GM23248 (cell line): ENCODE data around the gene ZNF557. TPM values are rescaled to one million over a fixed set of nuclear protein-coding genes. Genes with fewer than 3 reads are reported as not detected.

Experiments used
- DNase-seq: peaks from one replicate; pipeline ENCODE4 v3.0.0-alpha.2; 2015
- H2AFZ ChIP-seq: fragments of 200-600 bp; sonication (generic); 2 replicates; pipeline ENCODE4 v1.6.1; 2016; ENCODE audit warnings: antibody characterized with exemption
- H3F3A ChIP-seq: fragments of 200-600 bp; sonication (generic); 2 replicates; pipeline ENCODE4 v1.6.1; 2016; ENCODE audit warnings: mild to moderate bottlenecking, antibody characterized with exemption, mixed run types; ENCODE audit not compliant: insufficient read depth
- H3K27ac ChIP-seq: fragments of 200-600 bp; sonication (generic); 2 replicates; pipeline ENCODE4 v1.5.1; 2016; ENCODE audit warnings: mild to moderate bottlenecking
- H3K27me3 ChIP-seq: fragments of 200-600 bp; sonication (generic); replicated peaks from 2 replicates; pipeline ENCODE4 v1.6.1; 2016; ENCODE audit warnings: mild to moderate bottlenecking; ENCODE audit not compliant: insufficient read depth
- H3K36me3 ChIP-seq: fragments of 200-600 bp; sonication (generic); 2 replicates; pipeline ENCODE4 v1.6.1; 2016; ENCODE audit warnings: low read depth, mild to moderate bottlenecking
- H3K4me1 ChIP-seq: fragments of 200-600 bp; sonication (generic); 2 replicates; pipeline ENCODE4 v1.6.1; 2016; ENCODE audit warnings: mild to moderate bottlenecking; ENCODE audit not compliant: insufficient read depth
- H3K4me2 ChIP-seq: fragments of 200-600 bp; sonication (generic); one replicate; pipeline ENCODE4 v1.6.1; 2016; ENCODE audit warnings: mild to moderate bottlenecking; ENCODE audit not compliant: unreplicated experiment
- H3K4me3 ChIP-seq: fragments of 200-600 bp; sonication (generic); 2 replicates; pipeline ENCODE4 v1.5.1; 2016; ENCODE audit warnings: mild to moderate bottlenecking
- H3K79me2 ChIP-seq: fragments of 200-600 bp; sonication (generic); 2 replicates; pipeline ENCODE4 v1.6.1; 2016; ENCODE audit warnings: mild to moderate bottlenecking; ENCODE audit not compliant: insufficient read depth
- H3K9ac ChIP-seq: fragments of 200-600 bp; sonication (generic); 2 replicates; pipeline ENCODE4 v1.6.1; 2016; ENCODE audit warnings: mild to moderate bottlenecking
- H3K9me2 ChIP-seq: fragments of 200-600 bp; sonication (generic); 2 replicates; pipeline ENCODE4 v1.6.1; 2016; ENCODE audit warnings: mixed run types, mild to moderate bottlenecking, moderate library complexity; ENCODE audit not compliant: insufficient read depth
- H3K9me3 ChIP-seq: fragments of 200-600 bp; sonication (generic); one replicate; pipeline ENCODE4 v1.6.1; 2017; ENCODE audit warnings: low read depth
- H4K20me1 ChIP-seq: fragments of 200-600 bp; sonication (generic); 2 replicates; pipeline ENCODE4 v1.6.0; 2016; ENCODE audit not compliant: insufficient read depth
- EZH2 ChIP-seq: fragments of 200-600 bp; sonication (generic); IDR thresholded peaks from 2 replicates; pipeline ENCODE4 v1.6.1; 2018; ENCODE audit warnings: antibody characterized with exemption, mild to moderate bottlenecking; ENCODE audit not compliant: insufficient read depth, poor library complexity, severe bottlenecking
- EZH2phosphoT487 ChIP-seq: fragments of 200-600 bp; sonication (generic); IDR thresholded peaks from 2 replicates; pipeline ENCODE4 v1.6.1; 2018; ENCODE audit warnings: antibody characterized with exemption, moderate library complexity, mild to moderate bottlenecking, low read depth; ENCODE audit not compliant: insufficient read depth
- WGBS, 2 experiments: methylation state at CpG; one replicate each; pipeline ENCODE4 v1.1.6; 2015 to 2017; ENCODE audit warnings: low lambda C conversion rate in 2 of 2, low coverage in 1 of 2; ENCODE audit errors: missing lambda C conversion rate in 2 of 2; 5-methylcytosine and 5-hydroxymethylcytosine counted together
- in situ Hi-C: fragments of 300-500 bp; cut with MboI; formaldehyde crosslinking; loops from 2 replicates; pipeline ENCODE4 v1.15.0; 2020
- polyA plus RNA-seq: library from polyadenylated mRNA; unstranded; fragments of >200 nt; fragmentation: Nextera tagmentation; extraction: Ambion mirVana; gene quantifications from 2 replicates; pipeline ENCODE4 v1.2.1, GENCODE V29; 2016
- total RNA-seq: library from RNA; depleted of rRNA; stranded (reverse); fragments of >200 nt; shearing (Covaris generic); gene quantifications from 2 replicates; pipeline ENCODE4 v1.2.3, GENCODE V29; 2014

ZNF557 gene
- total and polyA plus RNA-seq, 2 experiments from 2014 or later = 4.6 to 9.4 TPM

GRCh38 chr19:7069904-7070226 is 362 bp downstream of the ZNF557 start:
- H4K20me1 ChIP-seq = no peaks in the 10 kb centered on the region
- H3K4me2 ChIP-seq = peak overlapping the region; percentile 95
- peak overlapping the region; percentile 68 for H3K27ac ChIP-seq
- H3K9ac ChIP-seq = peak overlapping the region; percentile 93
- no peak for TF ChIP-seq EZH2
- no peak for TF ChIP-seq EZH2phosphoT487
- H3K9me3 ChIP-seq = no peaks in the 10 kb centered on the region
- peaks cover 11% of the 10 kb centered on the region; the same call in 1 of the 2 replicates for H3F3A ChIP-seq
- peak overlapping the region; percentile 95 for H3K4me3 ChIP-seq
- H3K4me1 ChIP-seq = peaks cover 18% of the 10 kb centered on the region
- peaks cover 19% of the 10 kb centered on the region for H3K36me3 ChIP-seq
- peak overlapping the region; percentile 94 for H2AFZ ChIP-seq
- H3K27me3 ChIP-seq = no peaks in the 10 kb centered on the region
- H3K79me2 ChIP-seq = peaks cover 27% of the 10 kb centered on the region
- WGBS, 2 experiments = 2% methylated on average over 12 of the region's 12 CpGs
- peak; percentile 71 for DNase-seq
- in situ Hi-C loops = no loop called here
- no peaks in the 10 kb centered on the region for H3K9me2 ChIP-seq

- Histone ChIP-seq H3K27me3 (no peaks in the 10 kb centered on the region), H3K79me2 (peaks cover 27% of the 10 kb centered on the region), H3K4me3 (no peak overlapping the region), H3K9ac (no peak overlapping the region), H3K4me2 (no peak overlapping the region), H3K4me1 (peaks cover 17% of the 10 kb centered on the region), H3K9me2 (no peaks in the 10 kb centered on the region), H3K27ac (no peak overlapping the region), H3K36me3 (peaks cover 44% of the 10 kb centered on the region), H4K20me1 (no peaks in the 10 kb centered on the region), H3F3A (peaks cover 12% of the 10 kb centered on the region; the same call in 1 of the 2 replicates), H3K9me3 (no peaks in the 10 kb centered on the region), H2AFZ (no peak overlapping the region)
- WGBS, 2 experiments = 98 to 99% methylated on average over 6 of the region's 6 CpGs
- in situ Hi-C loops = no loop called here
- DNase-seq = no peak
- TF ChIP-seq EZH2phosphoT487 (no peak), EZH2 (no peak)
These were observed 3.0 kb downstream of the ZNF557 start for GRCh38 chr19:7072541-7072940.

GRCh38 chr19:7074705-7075282 is 5.3 kb downstream of the ZNF557 start:
- Histone ChIP-seq H3K79me2 (peaks cover 29% of the 10 kb centered on the region), H3K36me3 (peaks cover 65% of the 10 kb centered on the region), H3K27ac (no peak overlapping the region), H3F3A (peaks cover 7% of the 10 kb centered on the region; the same call in 1 of the 2 replicates), H3K27me3 (no peaks in the 10 kb centered on the region), H3K9ac (no peak overlapping the region), H3K4me2 (no peak overlapping the region), H4K20me1 (no peaks in the 10 kb centered on the region), H3K4me3 (no peak overlapping the region), H2AFZ (no peak overlapping the region), H3K9me2 (no peaks in the 10 kb centered on the region), H3K4me1 (peaks cover 8% of the 10 kb centered on the region; the same call in 1 of the 2 replicates), H3K9me3 (no peaks in the 10 kb centered on the region)
- TF ChIP-seq EZH2phosphoT487 = no peak
- no peak for TF ChIP-seq EZH2
- in situ Hi-C loops = no loop called here
- no peak for DNase-seq
- WGBS, 2 experiments = 98% methylated on average over 11 to 29 of the region's 29 CpGs

- TF ChIP-seq EZH2 (no peak), EZH2phosphoT487 (no peak)
- no peaks in the 10 kb centered on the region for H3K27me3 ChIP-seq
These were observed 6.6 kb downstream of the ZNF557 start for GRCh38 chr19:7076151-7076550.

GRCh38 chr19:7078008-7078407 is 8.5 kb downstream of the ZNF557 start:
- H3K4me3 ChIP-seq = no peak overlapping the region
- H3K4me2 ChIP-seq = no peak overlapping the region
- H3F3A ChIP-seq = peaks cover 26% of the 10 kb centered on the region
- no peaks in the 10 kb centered on the region for H4K20me1 ChIP-seq
- no peak overlapping the region for H2AFZ ChIP-seq
- peak; percentile 30 for DNase-seq
- TF ChIP-seq EZH2phosphoT487 (no peak), EZH2 (no peak)
- H3K9ac ChIP-seq = no peak overlapping the region
- peaks cover 3% of the 10 kb centered on the region; the same call in 1 of the 2 replicates for H3K79me2 ChIP-seq
- H3K27ac ChIP-seq = no peak overlapping the region
- H3K27me3 ChIP-seq = no peaks in the 10 kb centered on the region
- in situ Hi-C loops = no loop called here
- H3K9me2 ChIP-seq = no peaks in the 10 kb centered on the region
- peaks cover 86% of the 10 kb centered on the region for H3K36me3 ChIP-seq
- peaks cover 12% of the 10 kb centered on the region for H3K9me3 ChIP-seq
- H3K4me1 ChIP-seq = no peaks in the 10 kb centered on the region
- WGBS, 2 experiments = 98% methylated on average over 2 of the region's 2 CpGs

More at GRCh38 chr19:7076151-7076550, 6.6 kb downstream of the ZNF557 start:
- no peak overlapping the region for H3K27ac ChIP-seq
- H3K4me1 ChIP-seq = no peaks in the 10 kb centered on the region
- DNase-seq = no peak
- H3K36me3 ChIP-seq = peaks cover 76% of the 10 kb centered on the region
- peaks cover 16% of the 10 kb centered on the region for H3K79me2 ChIP-seq
- H3K9ac ChIP-seq = no peak overlapping the region
- H3F3A ChIP-seq = peaks cover 8% of the 10 kb centered on the region
- WGBS, 2 experiments = 98 to 99% methylated on average over 6 of the region's 6 CpGs
- no peak overlapping the region for H3K4me3 ChIP-seq
- H3K9me2 ChIP-seq = no peaks in the 10 kb centered on the region
- H4K20me1 ChIP-seq = no peaks in the 10 kb centered on the region
- in situ Hi-C loops = no loop called here
- no peak overlapping the region for H3K4me2 ChIP-seq
- H2AFZ ChIP-seq = no peak overlapping the region
- peaks cover 5% of the 10 kb centered on the region for H3K9me3 ChIP-seq
